Ovary (tissue), 9 donors: ENCODE measurements around the gene MT1H. TPM values are rescaled to one million over a fixed set of nuclear protein-coding genes. Genes with fewer than 3 reads are reported as not detected.

ENCODE experiments used
- DNase-seq, 5 donors: peaks; one replicate each; pipeline ENCODE4 v3.0.0-alpha.2; 2019 to 2020
- H3K27ac ChIP-seq, 2 donors: fragments of 200-600 bp; one replicate each; pipeline versions ENCODE4 v1.5.1 to v1.8.0; 2019 to 2022
- H3K27me3 ChIP-seq: fragments of 200-600 bp; one replicate; pipeline ENCODE4 v1.8.0; 2022
- H3K36me3 ChIP-seq: fragments of 200-600 bp; sonication (generic); one replicate; pipeline ENCODE4 v1.5.1; 2019
- H3K4me1 ChIP-seq: one replicate; pipeline ENCODE4 v1.8.1; 2013; ENCODE audit warnings: mild to moderate bottlenecking, moderate library complexity; ENCODE audit not compliant: insufficient read depth
- H3K4me3 ChIP-seq: fragments of 200-600 bp; sonication (generic); one replicate; pipeline ENCODE4 v1.5.1; 2017
- H3K9me3 ChIP-seq, 2 donors: fragments of 200-600 bp in 1 of 2; sonication (generic) in 1 of 2; one replicate each; pipeline versions ENCODE4 v1.5.1 to v1.8.1; 2013 to 2019; ENCODE audit warnings: mild to moderate bottlenecking in 1 of 2, moderate library complexity in 1 of 2
- EP300 ChIP-seq: sonication (generic); formaldehyde crosslinking; IDR thresholded peaks from one replicate; pipeline ENCODE4 v1.6.1; 2017; ENCODE audit warnings: antibody characterized with exemption
- POLR2A ChIP-seq: fragments of 450-650 bp; IDR thresholded peaks from one replicate; pipeline ENCODE4 v1.6.1; 2017; ENCODE audit warnings: antibody characterized with exemption, mild to moderate bottlenecking, moderate library complexity
- WGBS, 3 donors: extraction: QIAGEN DNeasy Blood & Tissue Kit in 1 of 3; methylation state at CpG; one replicate each; pipeline versions ENCODE4 v1.1.5 to v1.1.7; 2013 to 2017; 5-methylcytosine and 5-hydroxymethylcytosine counted together
- intact Hi-C, 4 donors: fragments of 100-400 bp; cut with DNase I; formaldehyde crosslinking; loops; one replicate each; pipeline versions ENCODE4 v1.11.0 to v1.15.1; 2022 to 2023
- polyA plus RNA-seq, 2 donors: library from polyadenylated mRNA; stranded (reverse); fragments of 200-250 nt in 1 of 2; fragments of 350-450 nt in 1 of 2; fragmentation: Illumina TruSeq in 1 of 2; extraction: RNeasy Lipid Tissue Mini Kit (QIAGEN cat#74804) in 1 of 2; gene quantifications; one replicate each; pipeline ENCODE4 v1.2.3, GENCODE V29; 2013 to 2014
- total RNA-seq, 7 donors: library from RNA; depleted of rRNA in 2 of 7; stranded (reverse); fragments of >200 nt in 2 of 7; fragmentation: NEBNext Ultra II Directional in 3 of 7; extraction: Animal tissue kit (Norgen Biotek cat#: 25700) in 3 of 7; gene quantifications; one replicate each; pipeline versions ENCODE4 v1.1.0 to v1.2.4, GENCODE V29; 2016 to 2023
- TF ChIP-seq, protein P1 (sequence below), 3 donors: fragments of 450-650 bp in 2 of 3; fragments of 200-600 bp in 1 of 3; IDR thresholded peaks; one replicate each; pipeline versions ENCODE4 v1.5.1 to v1.8.0; 2016 to 2022; ENCODE audit warnings: antibody characterized with exemption in 3 of 3, mild to moderate bottlenecking in 1 of 3
- donor health status: DM: no; HTN: no; CAD: no; lungs with moderate emphysema.
- donor health status: DM: no; HTN: no; CAD: no.
- donor health status: Bipolar disorder and iron deficiency.
- donor health status: DM: yes; HTN: yes; CAD: no.
- donor health status: DM: no; HTN: no; CAD: no.
- donor health status: DM: yes; HTN: yes; CAD: no.

MT1H gene
- total and polyA plus RNA-seq, 9 donors = 0.79 TPM; not detected in 8

DNA sequence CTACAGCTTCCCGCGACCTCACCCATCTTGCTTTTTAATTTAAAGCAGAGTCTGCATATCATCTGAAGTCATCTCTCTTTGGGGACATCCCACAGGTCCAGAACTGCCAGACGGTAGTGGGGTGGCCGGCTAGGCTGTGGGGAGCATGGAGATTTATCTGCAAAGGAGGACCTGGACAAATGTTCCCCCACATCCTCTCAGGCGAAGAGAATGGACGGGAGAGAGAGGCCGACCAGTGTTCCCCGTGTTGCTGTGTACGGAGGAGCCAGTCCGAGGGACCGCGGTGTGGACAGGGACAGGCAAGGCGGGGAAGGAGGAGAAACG is 37.8 kb upstream of the MT1H start:
- WGBS, 3 donors = 40 to 47% (median 47%) methylated on average over 14 of the region's 14 CpGs
- intact Hi-C loops = no loop called here
- no peak for DNase-seq
- no peaks in the 10 kb centered on the region for H3K27me3 ChIP-seq
- no peaks in the 10 kb centered on the region for H3K36me3 ChIP-seq
- peaks cover 2% of the 10 kb centered on the region for H3K4me1 ChIP-seq
- H3K4me3 ChIP-seq = peak overlapping the region; percentile 34
- no peak overlapping the region for H3K27ac ChIP-seq
- no peaks in the 10 kb centered on the region for H3K9me3 ChIP-seq
- TF ChIP-seq POLR2A (no peak), EP300 (no peak)
- TF ChIP-seq, protein P1, sequence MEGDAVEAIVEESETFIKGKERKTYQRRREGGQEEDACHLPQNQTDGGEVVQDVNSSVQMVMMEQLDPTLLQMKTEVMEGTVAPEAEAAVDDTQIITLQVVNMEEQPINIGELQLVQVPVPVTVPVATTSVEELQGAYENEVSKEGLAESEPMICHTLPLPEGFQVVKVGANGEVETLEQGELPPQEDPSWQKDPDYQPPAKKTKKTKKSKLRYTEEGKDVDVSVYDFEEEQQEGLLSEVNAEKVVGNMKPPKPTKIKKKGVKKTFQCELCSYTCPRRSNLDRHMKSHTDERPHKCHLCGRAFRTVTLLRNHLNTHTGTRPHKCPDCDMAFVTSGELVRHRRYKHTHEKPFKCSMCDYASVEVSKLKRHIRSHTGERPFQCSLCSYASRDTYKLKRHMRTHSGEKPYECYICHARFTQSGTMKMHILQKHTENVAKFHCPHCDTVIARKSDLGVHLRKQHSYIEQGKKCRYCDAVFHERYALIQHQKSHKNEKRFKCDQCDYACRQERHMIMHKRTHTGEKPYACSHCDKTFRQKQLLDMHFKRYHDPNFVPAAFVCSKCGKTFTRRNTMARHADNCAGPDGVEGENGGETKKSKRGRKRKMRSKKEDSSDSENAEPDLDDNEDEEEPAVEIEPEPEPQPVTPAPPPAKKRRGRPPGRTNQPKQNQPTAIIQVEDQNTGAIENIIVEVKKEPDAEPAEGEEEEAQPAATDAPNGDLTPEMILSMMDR (IDR thresholded peaks at IDR 0.05) = no peak

DNA sequence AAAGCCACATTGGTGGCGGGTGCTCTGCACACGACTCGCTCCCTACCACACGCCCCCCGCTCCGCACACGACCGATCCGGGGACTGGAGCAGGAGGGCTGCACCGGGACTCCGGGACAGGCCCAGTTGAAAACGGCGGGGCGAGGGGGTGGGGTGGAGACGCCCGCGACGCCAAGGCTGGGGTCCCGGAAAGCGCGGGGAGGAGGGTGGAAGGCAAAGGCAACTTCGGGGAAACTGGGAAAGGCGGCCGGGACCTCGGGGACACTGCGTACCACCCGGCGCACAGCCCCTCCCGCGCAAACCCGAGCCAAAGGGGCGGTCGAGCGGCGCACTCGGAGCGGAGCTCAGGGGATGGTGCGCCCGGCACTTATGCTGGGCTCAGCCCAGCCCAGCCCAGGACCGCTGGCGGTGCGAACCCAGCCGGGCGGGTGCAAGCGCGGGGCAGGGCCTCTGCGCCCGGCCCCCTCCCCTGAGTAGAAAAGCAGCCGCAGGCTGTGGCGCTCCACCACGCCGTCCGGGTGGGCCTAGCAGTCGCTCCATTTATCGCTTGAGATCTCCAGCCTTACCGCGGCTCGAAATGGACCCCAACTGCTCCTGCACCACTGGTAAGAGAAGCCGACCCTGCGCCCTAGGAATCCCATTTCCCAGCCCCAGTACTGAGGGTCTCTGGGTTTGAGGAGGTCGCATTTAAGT is 37.3 kb upstream of the MT1H start, which contains the start of gene MT1M:
Gene MT1M, plus strand, starts transcription at position 504 of the 692 bp plus-strand sequence. Its CDS starts 73 bp downstream, at position 577.
- peak; percentile 92 for TF ChIP-seq EP300
- TF ChIP-seq, protein P1 (IDR thresholded peaks at IDR 0.05) = no peak
- intact Hi-C loops = no loop called here
- Histone ChIP-seq H3K4me3 (peak within 1 kb of the TSS; percentile 34), H3K4me1 (peaks cover 2% of the 10 kb centered on the region), H3K9me3 (no peaks in the 10 kb centered on the region), H3K27me3 (no peaks in the 10 kb centered on the region), H3K36me3 (no peaks in the 10 kb centered on the region), H3K27ac (no peak within 1 kb of the TSS)
- DNase-seq = peak in 3 of 5 donors; percentile 46 to 61 (median 58)
- 1 to 4% (median 2%) methylated on average over 28 to 61 of the region's 61 CpGs for WGBS, 3 donors

DNA sequence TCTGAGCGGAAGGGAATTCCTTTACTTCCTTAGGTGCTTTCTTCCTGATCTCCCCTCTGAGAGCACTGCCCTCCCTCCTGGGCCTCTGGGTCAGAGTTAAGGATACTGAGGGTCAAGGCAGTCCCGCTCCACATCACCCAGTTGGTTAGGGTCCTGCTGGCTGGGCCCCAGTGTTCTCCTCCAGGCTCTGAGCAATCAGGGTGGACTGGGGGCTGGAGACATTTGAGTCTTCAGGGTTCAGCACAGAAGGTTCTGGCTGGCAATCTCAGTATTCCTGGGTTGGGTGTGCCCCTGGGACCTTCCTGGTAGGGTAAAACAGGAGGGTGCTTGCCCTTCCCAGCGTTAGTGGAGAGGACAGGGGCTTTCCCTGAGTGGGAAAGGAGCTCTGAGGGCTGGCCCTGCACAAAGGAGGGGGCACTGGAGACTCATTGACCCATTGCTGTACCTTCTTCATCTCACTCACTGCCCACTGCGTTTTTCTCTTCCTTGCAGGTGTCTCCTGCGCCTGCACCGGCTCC is 36.7 kb upstream of the MT1H start:
- H3K36me3 ChIP-seq = no peaks in the 10 kb centered on the region
- intact Hi-C loops = no loop called here
- TF ChIP-seq POLR2A (no peak), EP300 (no peak)
- TF ChIP-seq, protein P1 (IDR thresholded peaks at IDR 0.05) = no peak
- no peak for DNase-seq
- peak overlapping the region; percentile 34 for H3K4me3 ChIP-seq
- H3K27ac ChIP-seq = no peak overlapping the region
- H3K27me3 ChIP-seq = no peaks in the 10 kb centered on the region
- H3K4me1 ChIP-seq = peaks cover 3% of the 10 kb centered on the region
- no peaks in the 10 kb centered on the region for H3K9me3 ChIP-seq
- WGBS, 3 donors = 53 to 74% (median 66%) methylated on average over 5 to 6 of the region's 6 CpGs

DNA sequence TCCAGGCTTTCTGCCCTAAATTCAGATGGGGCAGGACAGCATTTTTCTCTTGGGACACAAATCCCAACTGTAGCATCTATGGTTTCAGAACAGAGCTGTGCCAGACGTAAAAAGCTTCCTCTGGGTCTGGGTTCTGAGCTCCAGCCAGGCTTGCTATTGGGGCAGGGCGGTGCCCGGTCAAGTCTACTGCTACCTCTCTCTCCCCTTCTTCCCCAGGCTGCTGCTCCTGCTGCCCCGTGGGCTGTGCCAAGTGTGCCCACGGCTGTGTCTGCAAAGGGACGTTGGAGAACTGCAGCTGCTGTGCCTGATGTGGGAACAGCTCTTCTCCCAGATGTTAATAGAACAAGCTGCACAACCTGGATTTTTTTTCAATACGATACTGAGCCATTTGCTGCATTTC is 36.1 kb upstream of the MT1H start:
- intact Hi-C loops = no loop called here
- H3K4me3 ChIP-seq = no peak overlapping the region
- WGBS, 3 donors = 66 to 80% (median 71%) methylated on average over 7 of the region's 7 CpGs
- no peaks in the 10 kb centered on the region for H3K27me3 ChIP-seq
- DNase-seq = no peak
- no peaks in the 10 kb centered on the region for H3K36me3 ChIP-seq
- no peak for TF ChIP-seq EP300
- TF ChIP-seq POLR2A = no peak
- TF ChIP-seq, protein P1 (IDR thresholded peaks at IDR 0.05) = no peak
- peaks cover 6% of the 10 kb centered on the region for H3K4me1 ChIP-seq
- H3K9me3 ChIP-seq = no peaks in the 10 kb centered on the region
- no peak overlapping the region for H3K27ac ChIP-seq
